IPS-18a (cell line): ENCODE data around the gene EYA4.
A peak's percentile ranks its signal among the peaks of the same experiment; 100 is the strongest.

ENCODE experiments used
- H3K27ac ChIP-seq: one replicate; pipeline ENCODE4 v1.5.1; 2013; ENCODE audit warnings: low read length
- H3K27me3 ChIP-seq: one replicate; pipeline ENCODE4 v1.6.1; 2013; ENCODE audit warnings: mild to moderate bottlenecking, low read length; ENCODE audit not compliant: control insufficient read depth, insufficient read depth
- H3K36me3 ChIP-seq: one replicate; pipeline ENCODE4 v1.6.1; 2013; ENCODE audit warnings: low read depth, low read length; ENCODE audit not compliant: control insufficient read depth
- H3K4me1 ChIP-seq: one replicate; pipeline ENCODE4 v1.6.1; 2013; ENCODE audit warnings: low read depth, low read length; ENCODE audit not compliant: control insufficient read depth
- H3K4me3 ChIP-seq: one replicate; pipeline ENCODE4 v1.5.1; 2013; ENCODE audit warnings: low read length
- H3K9ac ChIP-seq: one replicate; pipeline ENCODE4 v1.6.1; 2013; ENCODE audit warnings: mild to moderate bottlenecking, low read length, moderate library complexity
- H3K9me3 ChIP-seq: one replicate; pipeline ENCODE4 v1.6.1; 2013; ENCODE audit warnings: low read depth, low read length; ENCODE audit not compliant: control insufficient read depth

EYA4 gene, protein sequence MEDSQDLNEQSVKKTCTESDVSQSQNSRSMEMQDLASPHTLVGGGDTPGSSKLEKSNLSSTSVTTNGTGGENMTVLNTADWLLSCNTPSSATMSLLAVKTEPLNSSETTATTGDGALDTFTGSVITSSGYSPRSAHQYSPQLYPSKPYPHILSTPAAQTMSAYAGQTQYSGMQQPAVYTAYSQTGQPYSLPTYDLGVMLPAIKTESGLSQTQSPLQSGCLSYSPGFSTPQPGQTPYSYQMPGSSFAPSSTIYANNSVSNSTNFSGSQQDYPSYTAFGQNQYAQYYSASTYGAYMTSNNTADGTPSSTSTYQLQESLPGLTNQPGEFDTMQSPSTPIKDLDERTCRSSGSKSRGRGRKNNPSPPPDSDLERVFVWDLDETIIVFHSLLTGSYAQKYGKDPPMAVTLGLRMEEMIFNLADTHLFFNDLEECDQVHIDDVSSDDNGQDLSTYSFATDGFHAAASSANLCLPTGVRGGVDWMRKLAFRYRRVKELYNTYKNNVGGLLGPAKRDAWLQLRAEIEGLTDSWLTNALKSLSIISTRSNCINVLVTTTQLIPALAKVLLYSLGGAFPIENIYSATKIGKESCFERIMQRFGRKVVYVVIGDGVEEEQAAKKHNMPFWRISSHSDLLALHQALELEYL

DNA sequence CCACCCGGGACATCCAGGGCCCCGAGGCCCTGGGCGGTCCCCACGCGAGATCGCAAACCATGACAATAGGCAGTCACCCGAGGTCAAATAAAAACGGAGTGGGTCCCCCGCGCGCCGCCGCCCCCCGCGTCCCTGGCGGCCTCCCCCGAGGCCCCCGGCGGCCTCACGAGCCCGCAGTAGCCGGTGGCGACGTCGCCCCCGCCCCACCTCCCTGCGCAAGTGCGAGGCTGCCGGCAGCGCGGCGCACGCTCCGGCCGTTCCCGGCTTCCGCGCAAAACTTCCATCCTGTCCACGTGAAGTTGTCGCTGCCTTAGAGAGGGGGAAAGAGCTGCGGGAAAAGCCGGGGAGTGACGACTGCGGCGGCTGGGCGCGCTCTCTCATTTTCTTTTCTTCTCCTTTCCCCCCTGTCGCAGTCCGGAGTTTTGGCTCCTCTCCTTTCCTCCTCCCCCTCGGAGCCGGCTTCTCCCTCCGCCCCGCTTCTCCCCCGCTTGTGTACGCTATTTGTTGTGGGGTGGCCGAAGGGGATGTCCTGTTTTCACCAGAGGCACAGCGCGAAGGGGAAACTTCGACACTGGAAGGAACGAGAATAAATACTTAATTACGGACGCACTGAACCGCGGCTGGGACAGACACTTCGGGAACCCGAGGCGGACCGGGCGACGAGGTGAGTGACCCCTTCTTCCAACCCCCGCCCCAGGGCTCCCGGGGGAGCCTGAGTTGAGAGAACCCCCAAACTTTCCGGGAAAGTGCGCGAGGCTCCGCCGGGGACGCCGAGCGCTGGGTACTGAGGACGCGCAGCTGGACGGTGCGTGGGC is at the start of gene EYA4:
Gene EYA4 (plus strand): TSS at position 272 of the 815 bp plus-strand sequence. CDS start 33,424 bp downstream, outside the sequence.
- H3K27me3 ChIP-seq = peaks cover 75% of the 10 kb centered on the region
- H3K4me1 ChIP-seq = peaks cover 11% of the 10 kb centered on the region
- no peaks in the 10 kb centered on the region for H3K9me3 ChIP-seq
- no peaks in the 10 kb centered on the region for H3K36me3 ChIP-seq
- H3K27ac ChIP-seq = no peak within 1 kb of the TSS
- H3K4me3 ChIP-seq = peak within 1 kb of the TSS; percentile 67
- H3K9ac ChIP-seq = no peak within 1 kb of the TSS

DNA sequence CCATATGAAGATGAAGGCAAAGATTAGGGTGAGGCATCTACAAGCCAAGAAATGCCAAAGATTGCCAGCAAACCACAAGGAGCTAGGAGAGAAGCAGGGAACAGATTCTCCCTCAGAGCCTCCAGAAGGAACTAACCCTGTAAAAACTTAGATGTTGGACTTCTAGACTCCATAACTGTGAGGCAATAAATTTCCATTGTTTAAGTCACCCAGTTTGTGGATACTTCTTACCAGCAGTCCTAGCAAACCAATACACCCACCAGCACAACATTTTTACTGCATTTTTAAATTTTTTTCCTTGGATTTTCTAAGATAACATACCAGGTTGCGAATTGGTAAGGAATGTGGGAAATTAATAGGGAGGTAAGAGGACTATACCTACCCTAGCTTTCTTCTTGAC is 47.8 kb upstream of the EYA4 start:
- H3K9me3 ChIP-seq = no peaks in the 10 kb centered on the region

DNA sequence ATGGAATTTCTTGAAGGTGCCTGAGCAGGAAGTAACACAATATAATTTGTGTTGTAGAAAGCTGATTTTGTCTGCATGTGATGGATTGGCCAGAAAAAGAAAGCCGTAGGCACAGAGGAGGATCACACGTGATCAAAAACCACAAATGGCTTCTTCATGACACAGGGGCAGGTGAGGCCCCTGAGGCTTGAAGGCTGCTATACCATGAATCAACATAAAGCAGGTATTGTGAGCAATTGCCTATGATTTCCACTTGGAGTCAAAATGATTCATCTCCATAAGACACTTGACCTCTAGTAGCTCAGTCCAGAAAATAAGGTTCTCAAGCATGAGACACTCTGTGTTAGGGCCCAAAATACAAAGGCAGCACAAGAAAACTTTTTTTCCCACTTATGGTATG is 42.4 kb upstream of the EYA4 start:
- H3K9me3 ChIP-seq = no peaks in the 10 kb centered on the region
- H3K4me1 ChIP-seq = no peaks in the 10 kb centered on the region
- H3K4me3 ChIP-seq = no peak overlapping the region
- no peaks in the 10 kb centered on the region for H3K36me3 ChIP-seq
- H3K27me3 ChIP-seq = no peaks in the 10 kb centered on the region
- H3K27ac ChIP-seq = no peak overlapping the region
- H3K9ac ChIP-seq = no peak overlapping the region

More for the DNA sequence above, 47.8 kb upstream of the EYA4 start:
- Histone ChIP-seq H3K27me3 (no peaks in the 10 kb centered on the region), H3K36me3 (no peaks in the 10 kb centered on the region), H3K4me1 (peaks cover 14% of the 10 kb centered on the region), H3K27ac (no peak overlapping the region), H3K9ac (no peak overlapping the region), H3K4me3 (no peak overlapping the region)

DNA sequence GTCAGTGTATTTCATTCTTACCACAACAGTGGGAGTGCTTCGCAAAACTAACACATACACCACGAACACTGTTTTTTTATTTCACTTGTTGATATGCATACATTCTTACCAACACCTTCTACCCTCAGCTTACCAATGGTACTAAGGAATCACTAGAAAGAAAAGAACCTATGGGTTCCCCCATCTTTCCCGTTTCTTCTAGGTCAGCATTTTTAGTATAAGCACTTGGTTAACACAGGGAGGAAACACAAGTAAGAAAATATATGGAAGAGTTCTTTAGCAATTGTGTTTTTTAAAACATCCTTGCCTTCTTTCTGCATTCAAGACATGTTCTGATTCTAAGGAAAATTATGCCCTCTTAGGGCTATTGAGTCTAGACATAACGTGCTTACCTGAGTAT is 39.9 kb upstream of the EYA4 start:
- no peak overlapping the region for H3K27ac ChIP-seq
- no peaks in the 10 kb centered on the region for H3K4me1 ChIP-seq
- H3K27me3 ChIP-seq = no peaks in the 10 kb centered on the region
- no peak overlapping the region for H3K4me3 ChIP-seq
- no peak overlapping the region for H3K9ac ChIP-seq
- H3K9me3 ChIP-seq = no peaks in the 10 kb centered on the region
- no peaks in the 10 kb centered on the region for H3K36me3 ChIP-seq

DNA sequence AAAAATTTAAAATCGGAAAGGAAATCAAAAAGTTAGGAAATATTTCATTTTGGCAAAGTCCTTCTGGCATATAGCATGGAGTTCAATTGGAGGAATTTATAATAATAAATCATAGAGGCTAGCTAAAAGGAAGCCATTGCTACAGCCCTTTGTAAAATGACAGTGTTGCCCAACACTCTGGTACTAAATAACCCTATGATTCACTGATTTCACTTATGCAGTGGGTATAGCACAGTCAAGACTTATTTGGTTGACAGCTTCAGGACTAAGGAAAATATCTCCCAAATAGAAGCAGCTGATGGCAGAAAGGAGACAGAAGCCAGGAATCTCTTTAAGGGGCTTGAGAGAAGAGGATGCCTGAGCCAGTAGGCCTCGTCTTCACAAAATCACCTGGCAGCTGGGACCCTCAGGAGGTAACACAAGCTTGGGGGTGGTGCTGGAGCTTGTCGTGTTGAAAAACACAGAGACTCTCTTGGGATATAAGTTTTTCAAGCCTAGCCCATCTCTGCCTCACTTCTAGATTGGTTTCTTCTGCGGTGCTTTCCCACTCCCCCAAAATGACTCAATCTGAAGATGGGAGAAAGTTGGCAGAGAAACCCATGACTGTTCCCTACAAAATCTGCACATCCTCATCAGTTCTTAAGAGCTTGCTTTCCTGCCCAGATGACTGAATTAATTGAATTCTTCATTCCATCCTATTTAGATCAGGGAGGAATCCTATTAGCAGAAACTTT is 38.4 kb upstream of the EYA4 start:
- no peaks in the 10 kb centered on the region for H3K4me1 ChIP-seq
- no peaks in the 10 kb centered on the region for H3K36me3 ChIP-seq
- H3K4me3 ChIP-seq = no peak overlapping the region
- H3K9ac ChIP-seq = no peak overlapping the region
- no peaks in the 10 kb centered on the region for H3K9me3 ChIP-seq
- no peak overlapping the region for H3K27ac ChIP-seq
- no peaks in the 10 kb centered on the region for H3K27me3 ChIP-seq

DNA sequence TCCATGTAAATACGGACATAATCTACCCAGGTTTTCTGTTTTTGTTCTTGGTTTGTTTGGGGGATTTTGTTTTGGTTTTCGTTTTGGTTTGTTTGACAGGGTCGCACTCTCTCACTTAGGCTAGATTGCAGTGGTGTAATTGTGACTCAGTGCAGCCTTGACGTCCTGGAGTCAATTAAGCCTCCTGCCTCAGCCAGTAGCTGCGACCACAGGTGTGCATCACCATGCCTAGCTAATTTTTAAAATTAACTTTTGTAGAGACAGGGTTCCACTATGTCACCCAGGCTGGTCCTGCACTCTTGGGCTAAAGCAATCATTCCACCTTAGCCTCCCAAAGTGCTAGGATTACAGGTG is 37.8 kb upstream of the EYA4 start:
- no peak overlapping the region for H3K9ac ChIP-seq
- no peaks in the 10 kb centered on the region for H3K9me3 ChIP-seq
- no peak overlapping the region for H3K4me3 ChIP-seq
- H3K36me3 ChIP-seq = no peaks in the 10 kb centered on the region
- H3K27ac ChIP-seq = no peak overlapping the region
- no peaks in the 10 kb centered on the region for H3K27me3 ChIP-seq
- H3K4me1 ChIP-seq = no peaks in the 10 kb centered on the region

DNA sequence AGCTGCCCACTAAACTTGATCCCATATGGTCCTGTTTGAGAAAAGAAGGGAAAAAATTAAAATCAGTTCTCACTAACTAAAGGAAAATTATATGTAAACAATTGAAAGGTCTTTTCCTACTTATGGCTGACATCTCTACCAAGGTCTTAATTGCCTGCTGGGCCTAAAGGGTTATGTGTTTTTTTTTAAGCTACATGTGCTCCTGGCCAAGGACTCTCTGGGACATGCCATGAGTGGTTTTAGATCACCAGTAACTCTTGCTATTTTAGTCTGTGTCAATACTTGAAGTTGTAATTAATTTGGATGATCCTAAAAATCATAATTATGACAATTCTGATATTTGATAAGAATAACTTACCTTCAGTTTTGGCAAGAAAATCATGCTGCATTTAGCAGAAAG is 35.9 kb upstream of the EYA4 start:
- Histone ChIP-seq H3K9ac (no peak overlapping the region), H3K27ac (no peak overlapping the region), H3K27me3 (no peaks in the 10 kb centered on the region), H3K9me3 (no peaks in the 10 kb centered on the region), H3K4me3 (no peak overlapping the region), H3K4me1 (no peaks in the 10 kb centered on the region), H3K36me3 (no peaks in the 10 kb centered on the region)

DNA sequence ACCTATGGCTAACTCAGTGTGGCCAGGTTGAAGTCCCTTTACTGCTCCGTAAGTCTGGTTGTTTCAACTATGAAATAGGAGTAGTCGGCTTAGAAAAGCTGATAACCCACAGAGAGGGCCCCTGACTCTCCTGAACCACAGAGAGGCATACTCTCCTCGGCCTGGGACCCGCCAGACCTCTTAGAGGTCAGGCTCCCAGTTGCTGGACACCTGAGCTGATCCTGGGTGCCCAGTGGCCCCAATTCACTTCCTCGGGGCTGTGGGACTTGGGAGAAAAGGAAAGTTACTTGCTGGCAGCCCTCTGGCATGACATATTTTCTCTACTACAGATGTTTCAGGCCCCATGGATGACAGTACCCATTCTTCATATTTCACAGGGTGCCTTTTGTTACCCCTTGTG is 34.2 kb upstream of the EYA4 start:
- no peaks in the 10 kb centered on the region for H3K27me3 ChIP-seq

DNA sequence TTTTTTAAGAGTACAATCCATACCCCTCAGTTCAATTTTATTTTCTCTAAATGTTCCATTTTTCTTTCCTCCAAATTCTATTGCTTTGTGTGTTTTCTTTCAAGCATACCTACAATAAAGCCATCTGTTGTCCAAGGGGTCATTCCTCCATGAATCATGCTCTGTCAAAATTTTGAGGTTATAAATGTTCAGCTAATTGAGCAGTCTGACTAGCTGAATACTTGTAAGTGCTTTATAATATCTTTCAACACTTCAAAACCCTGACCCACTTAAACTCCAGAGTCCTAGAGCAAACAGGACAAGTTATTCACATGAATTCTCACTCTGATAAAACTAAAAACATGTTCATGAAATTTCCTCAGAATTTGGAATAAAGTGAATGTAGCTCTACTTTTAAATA is 33.4 kb upstream of the EYA4 start:
- Histone ChIP-seq H3K27me3 (no peaks in the 10 kb centered on the region), H3K9me3 (no peaks in the 10 kb centered on the region), H3K4me1 (no peaks in the 10 kb centered on the region), H3K27ac (no peak overlapping the region), H3K4me3 (no peak overlapping the region), H3K36me3 (no peaks in the 10 kb centered on the region), H3K9ac (no peak overlapping the region)

More for the DNA sequence above, 34.2 kb upstream of the EYA4 start:
- Histone ChIP-seq H3K4me3 (no peak overlapping the region), H3K9me3 (no peaks in the 10 kb centered on the region), H3K9ac (no peak overlapping the region), H3K27ac (no peak overlapping the region), H3K36me3 (no peaks in the 10 kb centered on the region), H3K4me1 (no peaks in the 10 kb centered on the region)

DNA sequence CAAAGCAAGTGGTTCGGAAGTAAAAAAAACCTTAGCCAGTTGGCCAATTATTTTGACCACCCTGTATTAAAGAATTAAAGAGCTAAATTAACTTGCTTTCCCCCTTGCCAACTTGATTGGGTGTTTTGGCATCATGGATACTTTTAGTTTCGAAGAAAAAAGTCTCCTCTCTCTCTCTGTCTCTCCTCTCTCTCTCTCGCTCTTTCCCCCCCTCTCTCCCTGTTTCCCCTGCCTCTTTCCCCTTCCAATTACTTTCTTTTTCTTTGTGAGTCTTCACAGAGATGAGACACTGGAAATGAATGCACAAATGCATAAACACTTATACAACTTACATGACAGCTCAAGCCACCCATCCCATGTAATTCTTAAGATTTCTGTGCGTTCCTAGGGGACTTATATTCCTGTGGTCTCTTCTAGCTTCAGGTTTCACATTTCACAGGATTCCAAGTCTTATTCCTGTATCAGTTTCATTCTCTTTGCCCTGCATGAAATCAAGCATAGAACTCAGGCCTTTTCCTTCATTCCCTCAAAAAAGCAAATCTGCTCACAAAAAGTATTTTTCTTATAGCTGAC is 32.9 kb upstream of the EYA4 start:
- Histone ChIP-seq H3K36me3 (no peaks in the 10 kb centered on the region), H3K4me3 (no peak overlapping the region), H3K9ac (no peak overlapping the region), H3K27me3 (no peaks in the 10 kb centered on the region), H3K9me3 (no peaks in the 10 kb centered on the region), H3K4me1 (no peaks in the 10 kb centered on the region), H3K27ac (no peak overlapping the region)

DNA sequence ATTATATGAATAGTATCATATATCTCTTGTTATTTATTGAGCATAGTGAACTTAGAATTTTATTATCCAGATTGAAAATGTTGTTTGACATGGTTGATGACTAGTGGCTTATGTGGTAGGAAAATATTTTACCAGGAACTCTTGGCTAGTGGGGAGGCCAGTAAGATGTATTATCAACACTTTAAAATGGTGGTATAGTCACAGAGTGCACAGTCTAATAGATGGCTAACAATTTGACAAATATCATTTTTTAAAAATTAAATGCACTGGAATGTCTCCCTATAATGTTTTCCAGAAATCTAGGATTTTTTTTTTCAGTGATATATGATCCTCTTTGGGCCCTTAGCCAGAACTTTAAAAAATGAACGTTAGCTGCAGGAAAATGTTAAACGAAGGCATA is 26.9 kb upstream of the EYA4 start:
- H3K27me3 ChIP-seq = no peaks in the 10 kb centered on the region
- no peak overlapping the region for H3K4me3 ChIP-seq
- H3K9me3 ChIP-seq = no peaks in the 10 kb centered on the region
- H3K4me1 ChIP-seq = no peaks in the 10 kb centered on the region
- H3K36me3 ChIP-seq = no peaks in the 10 kb centered on the region
- H3K27ac ChIP-seq = no peak overlapping the region
- no peak overlapping the region for H3K9ac ChIP-seq
